ENCODE results near the gene ANKMY1.

Gene ANKMY1

GRCh38 chr2:240581811-240582210 lies 24.0 kb upstream of the ANKMY1 start (continued):
- TF ChIP-seq TSHZ2 (CRISPR knock-in tag; IDR thresholded peaks at IDR 0.05) (no peak), ZFP30 (CRISPR knock-in tag; IDR thresholded peaks at IDR 0.05) (no peak), ISL1 (CRISPR knock-in tag; IDR thresholded peaks at IDR 0.05) (no peak), ZC3H10 (CRISPR knock-in tag; IDR thresholded peaks at IDR 0.05) (no peak), SNAI2 (CRISPR knock-in tag; IDR thresholded peaks at IDR 0.05) (no peak), RARB (CRISPR knock-in tag; IDR thresholded peaks at IDR 0.05) (no peak), ZFP3 (CRISPR knock-in tag; IDR thresholded peaks at IDR 0.05) (no peak), GLIS3 (CRISPR knock-in tag; IDR thresholded peaks at IDR 0.05) (no peak), TCF4 (CRISPR knock-in tag; IDR thresholded peaks at IDR 0.05; ENCODE audit: borderline replicate concordance) (no peak)

GRCh38 chr2:240579771-240580614 lies 22.2 kb upstream of the ANKMY1 start:
- ATAC-seq = peak; percentile 74
- TF ChIP-seq TOX (CRISPR knock-in tag; IDR thresholded peaks at IDR 0.05; ENCODE audit: borderline replicate concordance) = no peak
- TF ChIP-seq TSHZ2 (CRISPR knock-in tag; IDR thresholded peaks at IDR 0.05) = no peak
- no peak for TF ChIP-seq ZNF8 (CRISPR knock-in tag; IDR thresholded peaks at IDR 0.05)
- no peak for TF ChIP-seq POU6F1 (CRISPR knock-in tag; IDR thresholded peaks at IDR 0.05; ENCODE audit: borderline replicate concordance, low read depth)
- no peak for TF ChIP-seq TCF4 (CRISPR knock-in tag; IDR thresholded peaks at IDR 0.05; ENCODE audit: borderline replicate concordance)
- no peak for TF ChIP-seq OSR1 (CRISPR knock-in tag; IDR thresholded peaks at IDR 0.05)

- ATAC-seq = no peak; the same call in 2 of the 3 replicates
- TF ChIP-seq PPARA (CRISPR knock-in tag; IDR thresholded peaks at IDR 0.05; ENCODE audit: borderline replicate concordance) = no peak
- TF ChIP-seq TSHZ2 (CRISPR knock-in tag; IDR thresholded peaks at IDR 0.05) = no peak
- TF ChIP-seq CSRNP3 (CRISPR knock-in tag; IDR thresholded peaks at IDR 0.05) = no peak
- no peak for TF ChIP-seq CREB5 (CRISPR knock-in tag; IDR thresholded peaks at IDR 0.05; ENCODE audit: low read depth)
- no peak for TF ChIP-seq RARB (CRISPR knock-in tag; IDR thresholded peaks at IDR 0.05)
- no peak for TF ChIP-seq ZNF565 (CRISPR knock-in tag; conservative IDR thresholded peaks at IDR 0.05; ENCODE audit: low read depth)
- TF ChIP-seq ZFP3 (CRISPR knock-in tag; IDR thresholded peaks at IDR 0.05) = no peak
- no peak for TF ChIP-seq ESRRG (CRISPR knock-in tag; IDR thresholded peaks at IDR 0.05)
- no peak for TF ChIP-seq SNAI2 (CRISPR knock-in tag; IDR thresholded peaks at IDR 0.05)
Observed at GRCh38 chr2:240579071-240579762, 21.4 kb upstream of the ANKMY1 start.
